HCT116 (cell line): ENCODE results near the gene MRPS21. TPM values are rescaled to one million over a fixed set of nuclear protein-coding genes. Genes with fewer than 3 reads are reported as not detected.

Experiments
- ATAC-seq: fragments of 200-7000 bp; cut with Tn5 transposase; 2 replicates; pipeline ENCODE4 v1.9.1; 2020; ENCODE audit warnings: mild to moderate bottlenecking, moderate library complexity
- BruUV-seq: library from RNA; stranded (reverse); fragments of 400-500 nt; replicated peaks from 2 replicates; lab custom pipeline; 2021; lab: Mats Ljungman, UMichigan
- CTCF ChIA-PET: fragments of 300-600 bp; sonication (Branson Sonifier 250); formaldehyde crosslinking; loops from one replicate; lab custom pipeline; 2021; ENCODE audit warnings: antibody characterized with exemption; lab: Charles Lee
- POLR2A ChIA-PET: fragments of 300-600, 350-600 bp; sonication (Branson Sonifier 250); formaldehyde crosslinking; loops from one replicate; lab custom pipeline; 2021; ENCODE audit warnings: antibody characterized with exemption; lab: Charles Lee
- RAD21 ChIA-PET, 2 experiments: fragments of 300-600 bp; sonication (Branson Sonifier 250); formaldehyde crosslinking; loops; one replicate each; lab custom pipeline; 2023; ENCODE audit warnings: low total read pairs in 2 of 2; ENCODE audit not compliant: uncharacterized antibody in 2 of 2, unreplicated experiment in 2 of 2, low non-redundant PET in 1 of 2; lab: Charles Lee
- DNase-seq: peaks from one replicate; pipeline ENCODE4 v3.0.0-alpha.2; 2010; ENCODE audit warnings: low read depth, low spot score
- H2AFZ ChIP-seq: fragments of 200-600 bp; shearing (Covaris generic), sonication (generic); 2 replicates; pipeline ENCODE4 v1.6.1; 2017; ENCODE audit warnings: low read depth, mixed run types, mixed read lengths, antibody characterized with exemption, low read length; ENCODE audit not compliant: poor library complexity, severe bottlenecking
- H3K27ac ChIP-seq: 2 replicates; pipeline ENCODE4 v1.5.1; 2012; ENCODE audit warnings: low read depth, low read length
- H3K27me3 ChIP-seq: fragments of 200-600 bp; sonication (generic); 2 replicates; pipeline ENCODE4 v1.6.1; 2016; ENCODE audit warnings: mixed run types, low read length, mixed read lengths; ENCODE audit not compliant: insufficient read depth
- H3K36me3 ChIP-seq, 2 experiments: fragments of 200-500 bp in 1 of 2; fragments of 200-600 bp in 1 of 2; sonication (Bioruptor generic) in 1 of 2; sonication (generic) in 1 of 2; 2 replicates each; pipeline versions ENCODE4 v1.5.1 to v1.6.1; 2014 to 2016; ENCODE audit warnings: low read length in 2 of 2, inconsistent platforms in 1 of 2, mixed read lengths in 1 of 2, mixed run types in 1 of 2; ENCODE audit not compliant: insufficient read depth in 2 of 2, control insufficient read depth in 1 of 2
- H3K4me1 ChIP-seq, 2 experiments: fragments of 200-600 bp in 1 of 2; sonication (generic) in 1 of 2; 2 replicates each; pipeline versions ENCODE4 v1.5.1 to v1.6.1; 2012 to 2017; ENCODE audit warnings: low read length in 2 of 2, inconsistent platforms in 1 of 2, mild to moderate bottlenecking in 1 of 2, mixed read lengths in 1 of 2, mixed run types in 1 of 2, moderate library complexity in 1 of 2; ENCODE audit not compliant: insufficient read depth in 2 of 2, control insufficient read depth in 1 of 2
- H3K4me2 ChIP-seq: fragments of 200-600 bp; sonication (generic); 2 replicates; pipeline ENCODE4 v1.6.1; 2017; ENCODE audit warnings: mixed run types, low read length, mixed read lengths
- H3K4me3 ChIP-seq, 2 experiments: fragments of 200-600 bp in 1 of 2; sonication (generic) in 1 of 2; replicated peaks in 1 of 2; 2 replicates each; pipeline ENCODE4 v1.5.1; 2011 to 2016; ENCODE audit warnings: low read length in 2 of 2, control low read depth in 1 of 2, low read depth in 1 of 2, mild to moderate bottlenecking in 1 of 2, mixed read lengths in 1 of 2, mixed run types in 1 of 2
- H3K79me2 ChIP-seq: fragments of 200-600 bp; sonication (generic); 2 replicates; pipeline ENCODE4 v1.6.1; 2017; ENCODE audit warnings: mild to moderate bottlenecking, mixed run types, low read length, moderate library complexity, mixed read lengths; ENCODE audit not compliant: insufficient read depth
- H3K9ac ChIP-seq: fragments of 200-600 bp; sonication (generic); 2 replicates; pipeline ENCODE4 v1.6.1; 2016; ENCODE audit warnings: low read length, mixed read lengths
- H3K9me2 ChIP-seq: fragments of 200-600 bp; sonication (generic), shearing (Covaris generic); 2 replicates; pipeline ENCODE4 v1.6.1; 2017; ENCODE audit warnings: mixed run types, mild to moderate bottlenecking, moderate library complexity; ENCODE audit not compliant: insufficient read depth
- H3K9me3 ChIP-seq, 2 experiments: fragments of 200-500 bp in 1 of 2; fragments of 200-600 bp in 1 of 2; sonication (Bioruptor generic) in 1 of 2; sonication (generic) in 1 of 2; 2 replicates each; pipeline ENCODE4 v1.6.1; 2014 to 2017; ENCODE audit warnings: low read length in 2 of 2, mixed read lengths in 2 of 2, inconsistent platforms in 1 of 2, low read depth in 1 of 2, mild to moderate bottlenecking in 1 of 2, mixed run types in 1 of 2, moderate library complexity in 1 of 2; ENCODE audit not compliant: control insufficient read depth in 1 of 2, insufficient read depth in 1 of 2
- H4K20me1 ChIP-seq: fragments of 200-600 bp; sonication (generic), shearing (Covaris generic); 2 replicates; pipeline ENCODE4 v1.6.1; 2017; ENCODE audit warnings: mixed run types, mild to moderate bottlenecking, moderate library complexity; ENCODE audit not compliant: insufficient read depth
- ATF3 ChIP-seq: IDR thresholded peaks from 2 replicates; pipeline ENCODE4 v1.6.1; 2012
- CBX3 ChIP-seq: IDR thresholded peaks from 2 replicates; pipeline ENCODE4 v1.6.1; 2012; ENCODE audit warnings: low read depth
- ELF1 ChIP-seq: IDR thresholded peaks from 2 replicates; pipeline ENCODE4 v1.6.1; 2012; ENCODE audit warnings: low read depth, borderline replicate concordance
- EZH2 ChIP-seq: fragments of 200-600 bp; sonication (generic); IDR thresholded peaks from 2 replicates; pipeline ENCODE4 v1.6.1; 2017; ENCODE audit warnings: antibody characterized with exemption, mixed run types
- EZH2phosphoT487 ChIP-seq: fragments of 200-600 bp; IDR thresholded peaks from 2 replicates; pipeline ENCODE4 v1.6.1; 2018; ENCODE audit warnings: antibody characterized with exemption, borderline replicate concordance
- JUND ChIP-seq: IDR thresholded peaks from 2 replicates; pipeline ENCODE4 v1.6.1; 2012
- MAX ChIP-seq: IDR thresholded peaks from 2 replicates; pipeline ENCODE4 v1.6.1; 2012
- RAD21 ChIP-seq: IDR thresholded peaks from 2 replicates; pipeline ENCODE4 v1.6.1; 2012; ENCODE audit warnings: low read depth, mild to moderate bottlenecking
- SP1 ChIP-seq: IDR thresholded peaks from 2 replicates; pipeline ENCODE4 v1.6.1; 2012; ENCODE audit warnings: low read depth
- SRF ChIP-seq: IDR thresholded peaks from 2 replicates; pipeline ENCODE4 v1.6.1; 2012; ENCODE audit warnings: low read depth
- YY1 ChIP-seq: IDR thresholded peaks from 2 replicates; pipeline ENCODE4 v1.6.1; 2011; ENCODE audit warnings: low read length, low read depth, moderate library complexity, mild to moderate bottlenecking; ENCODE audit not compliant: insufficient replicate concordance; ENCODE audit errors: extremely low read depth
- ZFX ChIP-seq: fragments of 450-650 bp; IDR thresholded peaks from 2 replicates; pipeline ENCODE4 v1.6.1; 2017
- intact Hi-C: fragments of 100-400 bp; cut with micrococcal nuclease; formaldehyde crosslinking; loops from 2 replicates; pipeline ENCODE4 v1.10.0; 2022
- total RNA-seq: library from RNA; stranded (reverse); gene quantifications from one replicate; pipeline ENCODE4 v1.2.1, GENCODE V29; 2021; ENCODE audit not compliant: unreplicated experiment

The MRPS21 gene
- total RNA-seq, 1 experiment from 2014 or later: 96.9 TPM

- TF ChIP-seq EZH2phosphoT487: no peak
- no peak for TF ChIP-seq CBX3
- no peak for TF ChIP-seq ELF1
- TF ChIP-seq SP1: no peak
- no peak for TF ChIP-seq ZFX
- no peak for TF ChIP-seq RAD21
- no peak for TF ChIP-seq ATF3
These were observed 25.8 kb upstream of the MRPS21 start (continued) for GRCh38 chr1:150267896-150268295.

- Histone ChIP-seq H3K27me3 (no peaks in the 10 kb centered on the region), H3K4me1 (peaks cover 22 to 36% of the 10 kb centered on the region in 2 experiments), H3K9me2 (no peaks in the 10 kb centered on the region), H3K4me3 (peak overlapping the region; percentile 93 to 100), H3K9me3 (no peaks in the 10 kb centered on the region), H3K4me2 (peak overlapping the region; percentile 99), H4K20me1 (no peaks in the 10 kb centered on the region), H3K36me3 (peaks cover 3 to 15% of the 10 kb centered on the region in 2 experiments; a peak in 2 of 4 replicates), H3K79me2 (peaks cover 22% of the 10 kb centered on the region), H3K9ac (peak overlapping the region; percentile 97), H3K27ac (peak overlapping the region; percentile 69), H2AFZ (no peak overlapping the region)
- ChIA-PET CTCF (interaction anchor here (1.0 kb wide), 1 partner anchor 12 kb away, joined by 5 read pairs; no protein-coding TSS in a partner anchor), POLR2A (no interaction called here), RAD21 (no interaction called here)
- intact Hi-C loops: no loop called here
- TF ChIP-seq EZH2 (no peak), CBX3 (no peak), JUND (no peak), ELF1 (no peak), ZFX (peak; percentile 76; the same call in 1 of the 2 replicates), MAX (no peak), YY1 (no peak), SRF (no peak)
- no TSS peak for BruUV-seq
- ATAC-seq (peak; percentile 36), DNase-seq (no peak)
These were observed 25.3 kb upstream of the MRPS21 start for GRCh38 chr1:150268340-150268704.
